ENCODE results near the gene GIPC3.

DNA sequence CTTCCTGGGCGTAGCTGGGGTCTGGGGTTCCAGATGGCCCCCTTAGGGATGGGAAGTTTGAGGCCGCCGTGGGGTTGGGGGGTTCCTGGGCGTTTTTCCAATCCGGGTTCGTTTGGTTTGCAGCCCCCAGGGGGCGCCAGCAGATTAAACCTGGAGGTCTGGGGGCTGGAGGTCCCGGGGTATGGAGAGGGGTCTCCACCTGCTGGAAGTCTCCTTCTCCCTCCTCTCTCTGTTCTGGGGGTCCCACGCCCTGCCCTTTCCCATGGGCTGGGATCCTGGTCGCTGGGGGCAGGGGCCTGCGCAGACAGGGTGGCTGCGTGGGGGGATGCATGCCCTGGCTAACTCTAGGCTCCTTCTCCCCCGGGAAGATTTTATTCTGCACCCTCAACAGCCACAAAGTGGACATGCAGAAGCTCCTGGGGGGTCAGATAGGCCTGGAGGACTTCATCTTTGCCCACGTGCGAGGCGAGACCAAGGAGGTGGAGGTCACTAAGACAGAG lies 899 bp downstream of the GIPC3 start:
- TF ChIP-seq, protein P1, sequence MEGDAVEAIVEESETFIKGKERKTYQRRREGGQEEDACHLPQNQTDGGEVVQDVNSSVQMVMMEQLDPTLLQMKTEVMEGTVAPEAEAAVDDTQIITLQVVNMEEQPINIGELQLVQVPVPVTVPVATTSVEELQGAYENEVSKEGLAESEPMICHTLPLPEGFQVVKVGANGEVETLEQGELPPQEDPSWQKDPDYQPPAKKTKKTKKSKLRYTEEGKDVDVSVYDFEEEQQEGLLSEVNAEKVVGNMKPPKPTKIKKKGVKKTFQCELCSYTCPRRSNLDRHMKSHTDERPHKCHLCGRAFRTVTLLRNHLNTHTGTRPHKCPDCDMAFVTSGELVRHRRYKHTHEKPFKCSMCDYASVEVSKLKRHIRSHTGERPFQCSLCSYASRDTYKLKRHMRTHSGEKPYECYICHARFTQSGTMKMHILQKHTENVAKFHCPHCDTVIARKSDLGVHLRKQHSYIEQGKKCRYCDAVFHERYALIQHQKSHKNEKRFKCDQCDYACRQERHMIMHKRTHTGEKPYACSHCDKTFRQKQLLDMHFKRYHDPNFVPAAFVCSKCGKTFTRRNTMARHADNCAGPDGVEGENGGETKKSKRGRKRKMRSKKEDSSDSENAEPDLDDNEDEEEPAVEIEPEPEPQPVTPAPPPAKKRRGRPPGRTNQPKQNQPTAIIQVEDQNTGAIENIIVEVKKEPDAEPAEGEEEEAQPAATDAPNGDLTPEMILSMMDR (tag by site-specific recombination; IDR thresholded peaks at IDR 0.05): peak; percentile 31; the same call in 1 of the 2 replicates
- TF ChIP-seq HOXA7 (CRISPR knock-in tag; IDR thresholded peaks at IDR 0.05; ENCODE audit: borderline replicate concordance): no peak
- no peak for TF ChIP-seq ZFP3 (tag by site-specific recombination; IDR thresholded peaks at IDR 0.05; ENCODE audit: low read depth)
- TF ChIP-seq, protein P2, sequence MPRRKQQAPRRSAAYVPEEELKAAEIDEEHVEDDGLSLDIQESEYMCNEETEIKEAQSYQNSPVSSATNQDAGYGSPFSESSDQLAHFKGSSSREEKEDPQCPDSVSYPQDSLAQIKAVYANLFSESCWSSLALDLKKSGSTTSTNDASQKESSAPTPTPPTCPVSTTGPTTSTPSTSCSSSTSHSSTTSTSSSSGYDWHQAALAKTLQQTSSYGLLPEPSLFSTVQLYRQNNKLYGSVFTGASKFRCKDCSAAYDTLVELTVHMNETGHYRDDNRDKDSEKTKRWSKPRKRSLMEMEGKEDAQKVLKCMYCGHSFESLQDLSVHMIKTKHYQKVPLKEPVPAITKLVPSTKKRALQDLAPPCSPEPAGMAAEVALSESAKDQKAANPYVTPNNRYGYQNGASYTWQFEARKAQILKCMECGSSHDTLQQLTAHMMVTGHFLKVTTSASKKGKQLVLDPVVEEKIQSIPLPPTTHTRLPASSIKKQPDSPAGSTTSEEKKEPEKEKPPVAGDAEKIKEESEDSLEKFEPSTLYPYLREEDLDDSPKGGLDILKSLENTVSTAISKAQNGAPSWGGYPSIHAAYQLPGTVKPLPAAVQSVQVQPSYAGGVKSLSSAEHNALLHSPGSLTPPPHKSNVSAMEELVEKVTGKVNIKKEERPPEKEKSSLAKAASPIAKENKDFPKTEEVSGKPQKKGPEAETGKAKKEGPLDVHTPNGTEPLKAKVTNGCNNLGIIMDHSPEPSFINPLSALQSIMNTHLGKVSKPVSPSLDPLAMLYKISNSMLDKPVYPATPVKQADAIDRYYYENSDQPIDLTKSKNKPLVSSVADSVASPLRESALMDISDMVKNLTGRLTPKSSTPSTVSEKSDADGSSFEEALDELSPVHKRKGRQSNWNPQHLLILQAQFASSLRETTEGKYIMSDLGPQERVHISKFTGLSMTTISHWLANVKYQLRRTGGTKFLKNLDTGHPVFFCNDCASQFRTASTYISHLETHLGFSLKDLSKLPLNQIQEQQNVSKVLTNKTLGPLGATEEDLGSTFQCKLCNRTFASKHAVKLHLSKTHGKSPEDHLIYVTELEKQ (tag by site-specific recombination; IDR thresholded peaks at IDR 0.05; ENCODE audit: borderline replicate concordance): no peak
- TF ChIP-seq SP7 (tag by site-specific recombination; IDR thresholded peaks at IDR 0.05): no peak
- no peak for TF ChIP-seq ZNF223 (tag by site-specific recombination; IDR thresholded peaks at IDR 0.05)
- TF ChIP-seq, protein P3, sequence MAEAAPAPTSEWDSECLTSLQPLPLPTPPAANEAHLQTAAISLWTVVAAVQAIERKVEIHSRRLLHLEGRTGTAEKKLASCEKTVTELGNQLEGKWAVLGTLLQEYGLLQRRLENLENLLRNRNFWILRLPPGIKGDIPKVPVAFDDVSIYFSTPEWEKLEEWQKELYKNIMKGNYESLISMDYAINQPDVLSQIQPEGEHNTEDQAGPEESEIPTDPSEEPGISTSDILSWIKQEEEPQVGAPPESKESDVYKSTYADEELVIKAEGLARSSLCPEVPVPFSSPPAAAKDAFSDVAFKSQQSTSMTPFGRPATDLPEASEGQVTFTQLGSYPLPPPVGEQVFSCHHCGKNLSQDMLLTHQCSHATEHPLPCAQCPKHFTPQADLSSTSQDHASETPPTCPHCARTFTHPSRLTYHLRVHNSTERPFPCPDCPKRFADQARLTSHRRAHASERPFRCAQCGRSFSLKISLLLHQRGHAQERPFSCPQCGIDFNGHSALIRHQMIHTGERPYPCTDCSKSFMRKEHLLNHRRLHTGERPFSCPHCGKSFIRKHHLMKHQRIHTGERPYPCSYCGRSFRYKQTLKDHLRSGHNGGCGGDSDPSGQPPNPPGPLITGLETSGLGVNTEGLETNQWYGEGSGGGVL (tag by site-specific recombination; IDR thresholded peaks at IDR 0.05): no peak
- TF ChIP-seq ZNF155 (tag by site-specific recombination; IDR thresholded peaks at IDR 0.05): no peak
- TF ChIP-seq ZNF274 (IDR thresholded peaks at IDR 0.05; ENCODE audit: low read length): no peak
- TF ChIP-seq ZNF274 (tag by site-specific recombination; IDR thresholded peaks at IDR 0.05; ENCODE audit: borderline replicate concordance): no peak
